HG02588 (cell line): ENCODE data around the gene TUFM.
"Not testable (repeated sequence)": the region's sequence is repeated elsewhere in the genome, so short reads cannot be mapped to it uniquely, and the experiment has no call there.

Source experiments
- ATAC-seq: cut with Tn5 transposase; IDR thresholded peaks from one replicate; pipeline ENCODE4 v1.9.1; 2021; ENCODE audit warnings: mild to moderate bottlenecking, moderate library complexity; ENCODE audit not compliant: unreplicated experiment

Gene TUFM

GRCh38 chr16:28846080-28846932 lies at the start of gene TUFM:
TUFM (minus strand) TSS chr16:28846348; CDS start chr16:28846269, 79 bp downstream.
- peak; percentile 87 for ATAC-seq

- no peak for ATAC-seq
Measured at GRCh38 chr16:28895609-28896008, 49.5 kb upstream of the TUFM start.

DNA sequence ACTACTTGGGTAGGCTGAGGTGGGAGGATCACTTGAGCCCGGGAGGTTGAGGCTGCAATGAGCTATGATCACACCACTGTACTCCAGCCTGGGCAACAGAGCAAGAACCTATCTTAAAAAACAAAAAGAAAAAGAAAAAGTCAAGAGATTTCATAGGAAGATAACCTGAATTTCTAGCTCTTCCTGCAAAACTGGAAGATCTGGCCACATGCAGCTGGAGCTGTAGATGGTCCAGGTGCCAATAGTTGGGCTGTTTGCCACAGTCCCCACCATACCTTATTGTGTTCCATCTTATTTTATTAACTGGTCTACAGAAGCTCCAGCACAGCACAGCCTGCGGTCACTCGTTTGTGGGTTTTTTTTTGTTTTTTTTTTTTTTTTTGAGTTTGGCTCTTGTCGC lies 47.1 kb upstream of the TUFM start:
- ATAC-seq = no peak

DNA sequence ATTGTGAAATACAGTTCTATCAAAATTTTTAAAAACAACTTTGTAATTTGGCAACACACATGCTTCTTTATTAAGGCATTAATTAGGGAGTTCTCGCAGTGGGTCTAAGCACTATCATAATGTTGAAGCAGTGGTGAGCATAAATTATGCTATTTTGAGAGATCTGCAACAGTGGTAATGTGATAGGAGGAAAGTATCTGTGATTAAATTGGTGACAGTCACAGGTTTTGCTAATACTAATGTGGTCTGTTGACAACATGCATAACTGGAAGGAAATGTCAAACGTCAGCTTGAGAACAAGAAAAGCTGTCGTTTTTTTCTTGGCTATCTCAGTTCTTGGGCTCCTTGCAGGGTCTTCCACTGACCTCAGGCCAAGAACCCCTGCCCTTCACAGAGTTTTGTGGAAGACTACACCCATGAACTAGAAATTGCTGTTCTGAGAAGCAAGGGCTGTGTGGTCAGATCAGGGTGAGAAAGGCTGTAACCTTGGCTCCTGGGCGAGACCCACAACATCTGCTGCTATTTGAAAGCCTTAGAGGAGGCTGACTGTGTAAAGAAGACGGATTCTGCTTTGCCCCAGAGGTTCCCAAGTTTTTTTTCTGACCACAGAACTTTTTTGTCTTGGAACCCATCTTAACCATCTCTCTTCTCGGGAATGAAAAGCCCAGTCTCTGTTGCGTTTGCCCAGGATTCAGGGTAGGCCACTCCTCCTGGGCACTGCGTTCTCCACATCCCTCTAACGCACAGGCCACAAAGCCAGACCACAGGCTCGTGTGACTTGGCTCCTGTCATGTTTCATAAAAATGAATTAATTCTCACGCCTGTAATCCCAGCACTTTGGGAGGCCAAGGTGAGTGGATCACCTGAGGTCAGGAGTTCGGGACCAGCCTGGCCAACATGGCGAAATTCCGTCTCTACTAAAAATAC lies 46.1 kb upstream of the TUFM start:
- no peak for ATAC-seq

DNA sequence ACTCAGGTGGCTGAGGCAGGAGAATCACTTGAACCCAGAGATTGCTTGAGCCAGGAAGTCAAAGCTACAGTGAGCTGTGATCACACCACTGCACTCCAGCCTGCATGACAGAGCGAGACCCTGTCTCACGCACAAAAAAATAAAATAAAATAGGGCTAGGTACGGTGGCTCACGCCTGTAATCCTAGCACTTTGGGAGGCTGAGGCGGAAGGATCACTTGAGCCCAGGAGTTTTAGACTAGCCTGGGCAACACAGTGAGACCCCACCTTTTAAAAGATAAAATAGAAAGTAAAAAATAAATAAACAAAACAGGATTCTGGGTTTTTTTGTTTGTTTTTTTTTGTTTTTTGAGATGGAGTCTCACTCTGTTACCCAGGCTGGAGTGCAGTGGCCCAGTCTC lies 44.2 kb upstream of the TUFM start:
- not testable (repeated sequence) for ATAC-seq

- no peak for ATAC-seq
Measured at GRCh38 chr16:28886945-28887344, 40.8 kb upstream of the TUFM start.

DNA sequence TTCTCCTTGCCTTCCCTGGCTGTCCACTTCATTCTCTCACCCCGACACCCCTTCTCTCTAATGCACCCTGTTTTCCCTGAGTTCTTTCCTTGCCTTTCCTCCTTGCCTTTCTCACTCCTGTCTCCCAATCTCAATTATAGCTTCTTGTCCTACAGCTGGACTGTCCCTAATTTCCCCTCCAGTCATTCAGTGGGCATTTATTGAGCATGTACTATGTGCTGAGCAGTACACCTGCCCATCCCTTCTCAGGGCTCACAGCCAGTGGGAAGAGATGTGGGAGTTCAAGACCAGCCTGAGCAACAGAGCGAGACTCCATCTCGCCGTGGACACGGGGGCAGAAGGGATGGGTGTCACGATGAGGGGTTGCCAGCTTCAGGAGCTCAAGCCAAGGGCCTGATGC lies 37.9 kb upstream of the TUFM start:
- no peak for ATAC-seq

- no peak for ATAC-seq
Measured at GRCh38 chr16:28883221-28883996, 37.3 kb upstream of the TUFM start.

DNA sequence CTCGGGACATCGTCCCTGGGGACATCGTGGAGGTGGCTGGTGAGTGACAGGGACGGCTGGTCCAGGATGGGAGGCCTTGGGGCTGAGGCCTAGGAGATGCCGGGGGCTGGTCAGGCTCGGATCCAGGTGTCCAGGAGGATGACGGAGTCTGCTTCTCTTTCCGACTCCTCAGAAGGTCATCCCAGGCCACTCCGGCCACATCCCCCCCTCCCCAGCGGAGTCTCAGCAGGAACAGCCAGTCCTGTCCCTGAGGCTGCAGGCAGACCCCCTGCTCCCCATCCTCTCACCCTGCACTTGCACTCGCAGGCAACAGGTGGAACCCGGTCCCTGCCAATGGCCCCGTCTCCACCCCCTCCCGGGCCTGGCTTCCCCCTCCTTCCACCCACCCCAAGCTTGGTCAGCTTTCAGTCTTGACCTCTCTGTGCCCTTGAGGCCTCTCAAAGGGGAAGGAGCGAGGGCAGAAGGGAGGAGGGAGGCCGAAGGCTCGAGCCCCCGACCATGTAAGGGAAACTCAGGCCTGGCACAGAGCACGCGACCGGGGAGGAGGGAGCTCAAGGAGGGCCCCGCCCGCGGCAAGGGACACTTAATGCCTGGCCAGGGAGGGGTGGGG lies 36.5 kb upstream of the TUFM start:
- no peak for ATAC-seq

DNA sequence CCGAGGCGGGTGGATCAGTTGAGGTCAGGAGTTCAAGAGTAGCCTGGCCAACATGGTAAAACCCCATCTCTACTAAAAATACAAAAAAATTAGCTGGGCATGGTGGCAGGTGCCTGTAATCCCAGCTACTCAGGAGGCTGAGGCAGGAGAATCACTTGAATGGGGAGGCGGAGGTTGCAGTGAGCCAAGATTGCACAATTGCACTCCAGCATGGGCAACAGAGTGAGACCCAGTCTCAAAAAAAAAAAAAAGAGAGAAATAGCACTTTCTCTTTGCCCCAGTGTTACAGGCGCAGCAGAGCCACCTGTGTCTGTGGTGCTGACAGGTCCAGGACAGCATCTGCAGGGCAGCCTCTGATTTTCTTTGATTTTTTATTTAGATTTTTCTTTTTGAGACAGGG lies 35.4 kb upstream of the TUFM start:
- ATAC-seq = not testable (repeated sequence)

- ATAC-seq = no peak
Measured at GRCh38 chr16:28880955-28881354, 34.8 kb upstream of the TUFM start.

- ATAC-seq = no peak
Measured at GRCh38 chr16:28880589-28880915, 34.4 kb upstream of the TUFM start.

GRCh38 chr16:28879841-28880588 lies 33.9 kb upstream of the TUFM start:
- peak; percentile 87 for ATAC-seq

DNA sequence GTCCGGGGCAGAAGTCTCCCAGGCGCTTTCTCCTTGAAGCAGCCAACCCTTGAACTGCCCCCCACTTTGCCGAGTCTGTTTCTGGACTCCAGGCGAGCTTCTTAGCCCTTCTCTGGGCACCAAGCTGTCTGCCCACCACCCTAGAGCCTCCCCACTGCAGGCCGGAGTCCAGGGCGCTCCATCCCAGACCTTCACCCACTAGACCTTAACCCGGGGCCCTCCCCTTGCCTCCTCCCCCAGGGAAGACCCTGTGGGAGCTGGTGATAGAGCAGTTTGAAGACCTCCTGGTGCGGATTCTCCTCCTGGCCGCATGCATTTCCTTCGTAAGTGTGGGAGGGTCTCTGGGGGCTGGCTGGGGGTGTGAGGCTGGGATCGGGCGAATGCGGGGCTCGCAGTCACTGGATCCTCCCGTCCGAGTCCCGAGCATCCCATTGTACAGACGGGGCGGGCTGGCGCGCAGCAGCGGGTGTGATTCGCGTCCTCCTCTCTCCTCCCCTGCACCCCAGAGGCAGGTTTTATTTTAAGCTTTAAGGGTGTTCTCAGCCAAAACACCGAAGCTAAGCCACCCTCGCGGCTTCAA lies 33.2 kb upstream of the TUFM start:
- peak; percentile 41 for ATAC-seq

GRCh38 chr16:28878083-28878926 lies 32.2 kb upstream of the TUFM start, which contains the start of gene ATP2A1:
ATP2A1 (plus strand) TSS chr16:28878488; CDS start chr16:28878672, 184 bp downstream.
- ATAC-seq = no peak

DNA sequence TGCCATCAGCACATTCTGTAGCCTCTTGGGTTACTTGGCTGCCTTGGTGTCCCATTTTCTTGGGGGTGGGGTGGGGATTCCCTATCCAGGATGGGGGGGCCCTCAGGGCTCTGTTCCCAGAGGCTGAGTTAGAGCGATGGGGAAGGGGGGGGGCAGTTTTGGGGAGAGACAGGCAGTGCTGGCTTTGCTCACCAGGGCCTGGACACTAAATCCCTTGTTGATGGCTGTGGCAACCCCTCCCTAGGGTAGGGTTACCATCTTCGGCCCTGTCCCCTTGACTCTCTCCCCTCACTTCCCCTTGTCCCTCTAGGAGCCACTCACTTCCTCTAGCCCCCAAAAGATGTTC lies 31.5 kb upstream of the TUFM start:
- ATAC-seq = no peak

GRCh38 chr16:28876973-28877654 lies 31.0 kb upstream of the TUFM start:
- no peak for ATAC-seq

DNA sequence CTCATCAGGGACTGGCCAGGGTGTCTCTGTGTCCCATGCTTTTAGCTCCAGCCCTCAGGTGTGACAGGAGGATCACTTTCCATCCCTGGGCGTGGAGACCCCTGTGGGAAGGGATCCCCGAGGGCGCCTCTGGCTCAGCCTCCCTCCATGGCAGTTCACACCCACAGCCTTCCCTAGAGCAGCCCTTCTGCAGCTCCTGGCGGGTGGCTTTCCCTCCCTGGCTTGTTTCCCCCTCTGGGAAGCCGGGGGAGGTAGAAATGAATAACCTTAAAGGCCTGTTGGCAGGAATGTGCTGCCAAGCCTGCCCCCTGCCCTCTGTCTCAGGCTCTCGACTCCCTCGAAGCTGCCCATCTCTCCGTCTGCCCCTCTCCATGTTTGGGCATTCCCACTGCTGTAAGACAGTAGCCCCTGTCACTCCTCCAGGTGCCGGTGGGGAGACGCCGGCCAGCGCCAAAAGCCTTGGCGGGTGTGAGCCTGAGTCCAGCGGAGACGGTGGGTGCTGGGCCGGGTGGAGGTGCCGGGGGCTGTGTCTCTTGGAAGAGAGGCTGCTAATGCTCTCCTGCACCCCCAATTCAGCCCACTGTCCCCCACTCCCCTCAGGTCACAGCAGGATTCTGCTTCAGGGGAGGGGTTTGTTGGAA lies 30.0 kb upstream of the TUFM start:
- no peak for ATAC-seq
